DND-41 (cell line): ENCODE data around the gene KCNK3.

ENCODE experiments used
- CTCF ChIP-seq: IDR thresholded peaks from 2 replicates; pipeline ENCODE4 v1.5.1; 2012; ENCODE audit warnings: borderline replicate concordance, low read length, moderate library complexity, mild to moderate bottlenecking; ENCODE audit not compliant: poor library complexity, severe bottlenecking; ENCODE audit errors: extremely low read depth
- EZH2 ChIP-seq: IDR thresholded peaks from 3 replicates; pipeline ENCODE4 v1.6.1; 2012; ENCODE audit warnings: borderline replicate concordance, low read depth, mild to moderate bottlenecking, moderate library complexity, low read length, inconsistent platforms; ENCODE audit not compliant: severe bottlenecking

GRCh38 chr2:26765475-26766200 lies 73.1 kb downstream of the KCNK3 start:
- TF ChIP-seq CTCF, result no peak
- TF ChIP-seq EZH2, result no peak
